HCT116 (cell line): ENCODE measurements around the gene TF. TPM values are rescaled to one million over a fixed set of nuclear protein-coding genes. Genes with fewer than 3 reads are reported as not detected.

ENCODE experiments used
- ATAC-seq: fragments of 200-7000 bp; cut with Tn5 transposase; 2 replicates; pipeline ENCODE4 v1.9.1; 2020; ENCODE audit warnings: mild to moderate bottlenecking, moderate library complexity
- BruUV-seq: library from RNA; stranded (reverse); fragments of 400-500 nt; replicated peaks from 2 replicates; lab custom pipeline; 2021; lab: Mats Ljungman, UMichigan
- CTCF ChIA-PET: fragments of 300-600 bp; sonication (Branson Sonifier 250); formaldehyde crosslinking; loops from one replicate; lab custom pipeline; 2021; ENCODE audit warnings: antibody characterized with exemption; lab: Charles Lee
- POLR2A ChIA-PET: fragments of 300-600, 350-600 bp; sonication (Branson Sonifier 250); formaldehyde crosslinking; loops from one replicate; lab custom pipeline; 2021; ENCODE audit warnings: antibody characterized with exemption; lab: Charles Lee
- RAD21 ChIA-PET, 2 experiments: fragments of 300-600 bp; sonication (Branson Sonifier 250); formaldehyde crosslinking; loops; one replicate each; lab custom pipeline; 2023; ENCODE audit warnings: low total read pairs in 2 of 2; ENCODE audit not compliant: uncharacterized antibody in 2 of 2, unreplicated experiment in 2 of 2, low non-redundant PET in 1 of 2; lab: Charles Lee
- DNase-seq: peaks from one replicate; pipeline ENCODE4 v3.0.0-alpha.2; 2010; ENCODE audit warnings: low read depth, low spot score
- H2AFZ ChIP-seq: fragments of 200-600 bp; shearing (Covaris generic), sonication (generic); 2 replicates; pipeline ENCODE4 v1.6.1; 2017; ENCODE audit warnings: low read depth, mixed run types, mixed read lengths, antibody characterized with exemption, low read length; ENCODE audit not compliant: poor library complexity, severe bottlenecking
- H3K27ac ChIP-seq: 2 replicates; pipeline ENCODE4 v1.5.1; 2012; ENCODE audit warnings: low read depth, low read length
- H3K27me3 ChIP-seq: fragments of 200-600 bp; sonication (generic); 2 replicates; pipeline ENCODE4 v1.6.1; 2016; ENCODE audit warnings: mixed run types, low read length, mixed read lengths; ENCODE audit not compliant: insufficient read depth
- H3K36me3 ChIP-seq, 2 experiments: fragments of 200-500 bp in 1 of 2; fragments of 200-600 bp in 1 of 2; sonication (Bioruptor generic) in 1 of 2; sonication (generic) in 1 of 2; 2 replicates each; pipeline versions ENCODE4 v1.5.1 to v1.6.1; 2014 to 2016; ENCODE audit warnings: low read length in 2 of 2, inconsistent platforms in 1 of 2, mixed read lengths in 1 of 2, mixed run types in 1 of 2; ENCODE audit not compliant: insufficient read depth in 2 of 2, control insufficient read depth in 1 of 2
- H3K4me1 ChIP-seq, 2 experiments: fragments of 200-600 bp in 1 of 2; sonication (generic) in 1 of 2; 2 replicates each; pipeline versions ENCODE4 v1.5.1 to v1.6.1; 2012 to 2017; ENCODE audit warnings: low read length in 2 of 2, inconsistent platforms in 1 of 2, mild to moderate bottlenecking in 1 of 2, mixed read lengths in 1 of 2, mixed run types in 1 of 2, moderate library complexity in 1 of 2; ENCODE audit not compliant: insufficient read depth in 2 of 2, control insufficient read depth in 1 of 2
- H3K4me2 ChIP-seq: fragments of 200-600 bp; sonication (generic); 2 replicates; pipeline ENCODE4 v1.6.1; 2017; ENCODE audit warnings: mixed run types, low read length, mixed read lengths
- H3K4me3 ChIP-seq, 2 experiments: fragments of 200-600 bp in 1 of 2; sonication (generic) in 1 of 2; replicated peaks in 1 of 2; 2 replicates each; pipeline ENCODE4 v1.5.1; 2011 to 2016; ENCODE audit warnings: low read length in 2 of 2, control low read depth in 1 of 2, low read depth in 1 of 2, mild to moderate bottlenecking in 1 of 2, mixed read lengths in 1 of 2, mixed run types in 1 of 2
- H3K79me2 ChIP-seq: fragments of 200-600 bp; sonication (generic); 2 replicates; pipeline ENCODE4 v1.6.1; 2017; ENCODE audit warnings: mild to moderate bottlenecking, mixed run types, low read length, moderate library complexity, mixed read lengths; ENCODE audit not compliant: insufficient read depth
- H3K9ac ChIP-seq: fragments of 200-600 bp; sonication (generic); 2 replicates; pipeline ENCODE4 v1.6.1; 2016; ENCODE audit warnings: low read length, mixed read lengths
- H3K9me2 ChIP-seq: fragments of 200-600 bp; sonication (generic), shearing (Covaris generic); 2 replicates; pipeline ENCODE4 v1.6.1; 2017; ENCODE audit warnings: mixed run types, mild to moderate bottlenecking, moderate library complexity; ENCODE audit not compliant: insufficient read depth
- H3K9me3 ChIP-seq, 2 experiments: fragments of 200-500 bp in 1 of 2; fragments of 200-600 bp in 1 of 2; sonication (Bioruptor generic) in 1 of 2; sonication (generic) in 1 of 2; 2 replicates each; pipeline ENCODE4 v1.6.1; 2014 to 2017; ENCODE audit warnings: low read length in 2 of 2, mixed read lengths in 2 of 2, inconsistent platforms in 1 of 2, low read depth in 1 of 2, mild to moderate bottlenecking in 1 of 2, mixed run types in 1 of 2, moderate library complexity in 1 of 2; ENCODE audit not compliant: control insufficient read depth in 1 of 2, insufficient read depth in 1 of 2
- H4K20me1 ChIP-seq: fragments of 200-600 bp; sonication (generic), shearing (Covaris generic); 2 replicates; pipeline ENCODE4 v1.6.1; 2017; ENCODE audit warnings: mixed run types, mild to moderate bottlenecking, moderate library complexity; ENCODE audit not compliant: insufficient read depth
- ATF3 ChIP-seq: IDR thresholded peaks from 2 replicates; pipeline ENCODE4 v1.6.1; 2012
- CEBPB ChIP-seq: IDR thresholded peaks from 2 replicates; pipeline ENCODE4 v1.6.1; 2012; ENCODE audit warnings: low read depth
- EZH2 ChIP-seq: fragments of 200-600 bp; sonication (generic); IDR thresholded peaks from 2 replicates; pipeline ENCODE4 v1.6.1; 2017; ENCODE audit warnings: antibody characterized with exemption, mixed run types
- EZH2phosphoT487 ChIP-seq: fragments of 200-600 bp; IDR thresholded peaks from 2 replicates; pipeline ENCODE4 v1.6.1; 2018; ENCODE audit warnings: antibody characterized with exemption, borderline replicate concordance
- FOSL1 ChIP-seq: IDR thresholded peaks from 2 replicates; pipeline ENCODE4 v1.6.1; 2012; ENCODE audit warnings: low read depth
- JUND ChIP-seq: IDR thresholded peaks from 2 replicates; pipeline ENCODE4 v1.6.1; 2012
- MAX ChIP-seq: IDR thresholded peaks from 2 replicates; pipeline ENCODE4 v1.6.1; 2012
- POLR2A ChIP-seq: IDR thresholded peaks from 2 replicates; pipeline ENCODE4 v1.7.0; 2011; ENCODE audit warnings: borderline replicate concordance; ENCODE audit not compliant: insufficient read depth, insufficient read length; ENCODE audit errors: extremely low read depth
- RAD21 ChIP-seq: IDR thresholded peaks from 2 replicates; pipeline ENCODE4 v1.6.1; 2012; ENCODE audit warnings: low read depth, mild to moderate bottlenecking
- SP1 ChIP-seq: IDR thresholded peaks from 2 replicates; pipeline ENCODE4 v1.6.1; 2012; ENCODE audit warnings: low read depth
- SRF ChIP-seq: IDR thresholded peaks from 2 replicates; pipeline ENCODE4 v1.6.1; 2012; ENCODE audit warnings: low read depth
- YY1 ChIP-seq: IDR thresholded peaks from 2 replicates; pipeline ENCODE4 v1.6.1; 2011; ENCODE audit warnings: low read length, low read depth, moderate library complexity, mild to moderate bottlenecking; ENCODE audit not compliant: insufficient replicate concordance; ENCODE audit errors: extremely low read depth
- ZFX ChIP-seq: fragments of 450-650 bp; IDR thresholded peaks from 2 replicates; pipeline ENCODE4 v1.6.1; 2017
- ZNF274 ChIP-seq: fragments of 200-500 bp; sonication (Bioruptor generic); IDR thresholded peaks from 2 replicates; pipeline ENCODE4 v1.6.1; 2014; ENCODE audit warnings: mild to moderate bottlenecking, low read depth, low read length, inconsistent platforms
- intact Hi-C: fragments of 100-400 bp; cut with micrococcal nuclease; formaldehyde crosslinking; loops from 2 replicates; pipeline ENCODE4 v1.10.0; 2022
- total RNA-seq: library from RNA; stranded (reverse); gene quantifications from one replicate; pipeline ENCODE4 v1.2.1, GENCODE V29; 2021; ENCODE audit not compliant: unreplicated experiment
- TF ChIP-seq, protein P1 (sequence below), 3 experiments: fragments of 200-600 bp in 1 of 3; sonication (generic) in 1 of 3; IDR thresholded peaks in 2 of 3; conservative IDR thresholded peaks in 1 of 3; 2 replicates each; pipeline ENCODE4 v1.5.1; 2012 to 2017; ENCODE audit warnings: low read depth in 2 of 3, low read length in 2 of 3, antibody characterized with exemption in 1 of 3, borderline replicate concordance in 1 of 3, control low read depth in 1 of 3, mild to moderate bottlenecking in 1 of 3, mixed read lengths in 1 of 3, mixed run types in 1 of 3, moderate library complexity in 1 of 3; ENCODE audit not compliant: insufficient read depth in 1 of 3

Gene TF
- total RNA-seq, 1 experiment from 2014 or later, result 10.4 TPM

DNA sequence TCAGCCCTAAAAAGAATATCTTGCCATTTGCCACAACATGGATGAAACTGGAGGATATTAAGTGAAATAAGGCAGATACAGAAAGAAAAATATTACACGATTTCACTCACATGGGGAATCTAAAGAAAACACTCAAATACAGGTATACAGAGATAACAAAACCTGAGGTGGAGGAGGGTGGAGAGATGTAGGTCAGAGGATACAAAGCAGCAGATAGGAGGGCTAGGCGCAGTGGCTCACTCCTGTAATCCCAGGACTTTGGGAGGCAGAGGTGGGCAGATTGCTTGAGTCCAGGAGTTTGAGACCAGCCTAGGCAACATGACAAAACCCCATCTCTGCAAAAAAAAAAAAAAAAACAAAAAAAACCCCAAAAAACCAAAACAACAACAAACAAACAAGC is 36.3 kb downstream of the TF start:
- H3K9me2 ChIP-seq, result no peaks in the 10 kb centered on the region
- no peaks in the 10 kb centered on the region for H4K20me1 ChIP-seq
- no peaks in the 10 kb centered on the region for H3K27me3 ChIP-seq
- TF ChIP-seq EZH2phosphoT487 (no peak), RAD21 (no peak)
- no peak overlapping the region for H2AFZ ChIP-seq
- H3K4me3 ChIP-seq, result no peak overlapping the region
- no peak overlapping the region for H3K9ac ChIP-seq
- no peak for DNase-seq
- no peaks in the 10 kb centered on the region for H3K4me1 ChIP-seq
- ChIA-PET POLR2A (no interaction called here), RAD21 (no interaction called here), CTCF (no interaction called here)
- no TSS peak for BruUV-seq
- no peaks in the 10 kb centered on the region; a peak in 1 of 4 replicates for H3K36me3 ChIP-seq
- H3K9me3 ChIP-seq, result no peaks in the 10 kb centered on the region
- no peak overlapping the region for H3K4me2 ChIP-seq
- intact Hi-C loops, result no loop called here
- ATAC-seq, result no peak
- H3K27ac ChIP-seq, result no peak overlapping the region
- no peaks in the 10 kb centered on the region for H3K79me2 ChIP-seq

DNA sequence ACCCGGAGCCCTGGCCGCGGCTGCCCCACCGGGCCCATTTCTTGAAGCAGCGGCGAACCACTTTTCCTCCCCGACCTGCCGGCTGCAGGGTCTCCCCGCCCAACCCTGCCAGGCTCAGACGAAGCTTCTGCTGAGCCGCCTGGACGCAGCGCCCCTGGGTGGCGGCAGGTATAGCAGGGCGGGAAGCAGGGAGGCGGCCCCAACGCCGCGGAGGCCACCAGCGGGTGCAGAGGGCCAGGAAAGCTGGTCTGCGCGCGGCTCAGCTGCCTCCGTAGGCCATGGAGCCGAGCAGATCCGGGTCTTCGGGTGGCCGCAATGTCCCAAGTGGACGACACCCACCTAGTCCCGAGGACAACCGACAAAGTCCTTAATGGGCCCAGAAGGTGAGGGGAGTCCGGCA is 37.6 kb downstream of the TF start:
- no peak overlapping the region for H3K9ac ChIP-seq
- no peaks in the 10 kb centered on the region for H3K27me3 ChIP-seq
- H4K20me1 ChIP-seq, result no peaks in the 10 kb centered on the region
- TF ChIP-seq ZFX, result no peak
- no peak overlapping the region for H3K4me3 ChIP-seq
- H3K79me2 ChIP-seq, result no peaks in the 10 kb centered on the region
- BruUV-seq, result no TSS peak
- H3K4me1 ChIP-seq, result no peaks in the 10 kb centered on the region
- no peak overlapping the region for H2AFZ ChIP-seq
- POLR2A ChIA-PET, result no interaction called here
- no peak for ATAC-seq
- no peaks in the 10 kb centered on the region for H3K9me2 ChIP-seq
- no peaks in the 10 kb centered on the region; a peak in 1 of 4 replicates for H3K36me3 ChIP-seq
- RAD21 ChIA-PET, result no interaction called here
- CTCF ChIA-PET, result no interaction called here
- H3K4me2 ChIP-seq, result no peak overlapping the region
- no peak overlapping the region for H3K27ac ChIP-seq
- no peak for DNase-seq
- intact Hi-C loops, result no loop called here
- no peaks in the 10 kb centered on the region for H3K9me3 ChIP-seq

GRCh38 chr3:133788024-133788423 is 41.8 kb downstream of the TF start:
- DNase-seq (no peak), ATAC-seq (no peak)
- no peak overlapping the region for H3K4me2 ChIP-seq
- no peaks in the 10 kb centered on the region for H4K20me1 ChIP-seq
- no peaks in the 10 kb centered on the region for H3K27me3 ChIP-seq
- H2AFZ ChIP-seq, result no peak overlapping the region
- ChIA-PET POLR2A (no interaction called here), CTCF (no interaction called here), RAD21 (no interaction called here)
- H3K9ac ChIP-seq, result no peak overlapping the region
- no peaks in the 10 kb centered on the region for H3K79me2 ChIP-seq
- no peaks in the 10 kb centered on the region; a peak in 1 of 4 replicates for H3K36me3 ChIP-seq
- intact Hi-C loops, result no loop called here
- BruUV-seq, result no TSS peak
- no peaks in the 10 kb centered on the region for H3K9me2 ChIP-seq
- no peaks in the 10 kb centered on the region for H3K4me1 ChIP-seq
- no peak overlapping the region for H3K4me3 ChIP-seq
- no peak overlapping the region for H3K27ac ChIP-seq
- peaks cover 6% of the 10 kb centered on the region in 2 experiments; a peak in 1 of 4 replicates for H3K9me3 ChIP-seq
- TF ChIP-seq ATF3 (no peak), SP1 (no peak), YY1 (no peak), SRF (no peak), CEBPB (no peak), ZFX (no peak), POLR2A (no peak), EZH2 (no peak), MAX (no peak), JUND (no peak), FOSL1 (no peak), ZNF274 (no peak)
- TF ChIP-seq, protein P1, sequence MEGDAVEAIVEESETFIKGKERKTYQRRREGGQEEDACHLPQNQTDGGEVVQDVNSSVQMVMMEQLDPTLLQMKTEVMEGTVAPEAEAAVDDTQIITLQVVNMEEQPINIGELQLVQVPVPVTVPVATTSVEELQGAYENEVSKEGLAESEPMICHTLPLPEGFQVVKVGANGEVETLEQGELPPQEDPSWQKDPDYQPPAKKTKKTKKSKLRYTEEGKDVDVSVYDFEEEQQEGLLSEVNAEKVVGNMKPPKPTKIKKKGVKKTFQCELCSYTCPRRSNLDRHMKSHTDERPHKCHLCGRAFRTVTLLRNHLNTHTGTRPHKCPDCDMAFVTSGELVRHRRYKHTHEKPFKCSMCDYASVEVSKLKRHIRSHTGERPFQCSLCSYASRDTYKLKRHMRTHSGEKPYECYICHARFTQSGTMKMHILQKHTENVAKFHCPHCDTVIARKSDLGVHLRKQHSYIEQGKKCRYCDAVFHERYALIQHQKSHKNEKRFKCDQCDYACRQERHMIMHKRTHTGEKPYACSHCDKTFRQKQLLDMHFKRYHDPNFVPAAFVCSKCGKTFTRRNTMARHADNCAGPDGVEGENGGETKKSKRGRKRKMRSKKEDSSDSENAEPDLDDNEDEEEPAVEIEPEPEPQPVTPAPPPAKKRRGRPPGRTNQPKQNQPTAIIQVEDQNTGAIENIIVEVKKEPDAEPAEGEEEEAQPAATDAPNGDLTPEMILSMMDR (IDR thresholded peaks at IDR 0.05 in 2 of 3, conservative IDR thresholded peaks at IDR 0.05 in 1 of 3; ENCODE audit: borderline replicate concordance in 1 of 3, insufficient read depth in 1 of 3, low read depth in 2 of 3, low read length in 2 of 3), result no peak
